ENCODE data around the gene SBK3.
"Not testable (repeated sequence)": the region's sequence is repeated elsewhere in the genome, so short reads cannot be mapped to it uniquely, and the experiment has no call there.

The SBK3 gene

GRCh38 chr19:55576746-55577145 lies 31.4 kb upstream of the SBK3 start:
- no peak for DNase-seq (ENCODE audit: low read depth)

- not testable (repeated sequence) for DNase-seq (ENCODE audit: low read depth)
Observed at GRCh38 chr19:55573929-55574328, 28.6 kb upstream of the SBK3 start.

GRCh38 chr19:55569477-55569876 lies 24.1 kb upstream of the SBK3 start:
- DNase-seq (ENCODE audit: low read depth) = not testable (repeated sequence)

GRCh38 chr19:55567708-55568328 lies 22.5 kb upstream of the SBK3 start:
- no peak for DNase-seq (ENCODE audit: low read depth)

GRCh38 chr19:55566823-55567222 lies 21.5 kb upstream of the SBK3 start:
- no peak for DNase-seq (ENCODE audit: low read depth)

DNA sequence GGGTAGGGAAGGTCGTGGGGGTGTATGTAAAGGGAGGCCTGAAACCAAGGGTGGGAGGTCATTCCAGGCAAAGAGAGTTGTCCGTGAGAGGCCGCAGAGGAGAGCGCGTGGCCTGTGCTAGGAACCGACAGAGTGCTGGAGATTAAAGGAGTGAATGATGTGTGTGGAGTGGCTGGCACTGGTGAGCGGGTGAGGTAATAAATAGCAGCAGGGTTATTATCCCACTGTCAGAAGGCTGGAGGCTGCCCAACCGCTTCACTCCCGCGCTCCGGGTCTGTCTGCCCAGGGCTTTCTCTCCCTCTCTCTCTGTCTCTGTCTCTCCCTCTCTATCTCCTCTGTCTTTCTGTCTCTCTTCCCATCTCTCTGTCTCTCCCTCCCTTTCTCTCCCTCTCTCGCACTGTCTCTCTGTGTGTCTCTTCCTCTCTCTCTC lies 17.9 kb upstream of the SBK3 start:
- no peak for DNase-seq (ENCODE audit: low read depth)

DNA sequence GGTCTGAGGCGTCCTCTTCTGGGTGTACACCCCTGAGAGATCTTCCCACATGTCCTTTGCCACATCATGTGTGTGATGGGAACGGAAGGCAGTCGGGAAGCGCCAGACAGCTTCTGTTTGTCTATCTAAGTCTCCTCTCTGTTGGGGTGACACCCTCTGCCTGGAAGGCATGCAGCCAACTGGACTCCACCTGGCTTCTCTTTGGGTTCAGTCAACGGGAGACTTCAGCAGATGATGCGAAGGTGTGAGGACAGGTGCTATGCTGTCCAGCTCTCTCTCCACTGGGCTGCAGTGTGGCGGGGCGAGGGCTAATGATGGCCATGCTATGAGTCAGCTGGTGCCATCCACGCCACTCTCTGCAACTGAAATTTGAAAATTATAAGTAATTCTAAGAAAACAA lies 14.3 kb upstream of the SBK3 start:
- no peak for DNase-seq (ENCODE audit: low read depth)

DNA sequence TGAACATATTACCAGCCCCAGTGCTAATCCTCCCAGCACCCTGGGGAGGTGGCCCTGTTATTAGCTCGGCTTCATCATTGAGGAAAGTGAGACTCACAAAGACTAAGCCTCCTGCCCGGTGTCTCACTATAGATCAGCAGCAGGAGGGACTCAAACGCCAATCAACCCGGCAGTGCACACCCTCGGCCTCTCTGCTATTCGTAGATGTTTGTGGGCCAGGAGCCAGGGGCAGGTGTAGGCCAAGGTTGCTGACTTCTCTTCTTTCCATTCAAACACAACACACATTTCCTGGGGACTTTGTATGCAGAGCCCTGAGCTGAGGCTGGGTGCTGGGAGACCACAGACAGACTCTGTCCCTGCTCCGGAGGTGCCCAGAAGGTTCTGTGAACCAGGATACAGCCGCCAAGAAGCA lies 9.4 kb upstream of the SBK3 start:
- no peak for DNase-seq (ENCODE audit: low read depth)

- no peak for DNase-seq (ENCODE audit: low read depth)
Observed at GRCh38 chr19:55554302-55554701, 9.0 kb upstream of the SBK3 start.

GRCh38 chr19:55553217-55554182 lies 8.2 kb upstream of the SBK3 start:
- DNase-seq (ENCODE audit: low read depth) = no peak

GRCh38 chr19:55552620-55553019 lies 7.3 kb upstream of the SBK3 start:
- DNase-seq (ENCODE audit: low read depth) = no peak

- no peak for DNase-seq (ENCODE audit: low read depth)
Observed at GRCh38 chr19:55552206-55552605, 6.9 kb upstream of the SBK3 start.

DNA sequence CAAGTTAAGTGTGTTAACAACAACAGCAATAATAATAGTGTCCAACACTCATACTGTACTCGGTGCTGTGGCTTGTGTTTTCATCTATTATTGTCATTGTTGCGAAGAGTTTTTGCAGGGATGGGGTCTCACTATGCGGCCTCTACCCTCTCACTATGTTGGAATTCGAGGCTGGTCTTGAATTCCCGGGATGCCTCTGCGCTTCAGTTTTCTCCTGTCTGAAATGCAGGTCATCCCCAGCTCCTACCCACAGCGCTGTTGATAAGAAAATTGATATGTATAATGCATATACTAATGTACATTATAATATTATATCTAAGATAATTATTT lies 4.9 kb upstream of the SBK3 start:
- DNase-seq (ENCODE audit: low read depth) = no peak

DNA sequence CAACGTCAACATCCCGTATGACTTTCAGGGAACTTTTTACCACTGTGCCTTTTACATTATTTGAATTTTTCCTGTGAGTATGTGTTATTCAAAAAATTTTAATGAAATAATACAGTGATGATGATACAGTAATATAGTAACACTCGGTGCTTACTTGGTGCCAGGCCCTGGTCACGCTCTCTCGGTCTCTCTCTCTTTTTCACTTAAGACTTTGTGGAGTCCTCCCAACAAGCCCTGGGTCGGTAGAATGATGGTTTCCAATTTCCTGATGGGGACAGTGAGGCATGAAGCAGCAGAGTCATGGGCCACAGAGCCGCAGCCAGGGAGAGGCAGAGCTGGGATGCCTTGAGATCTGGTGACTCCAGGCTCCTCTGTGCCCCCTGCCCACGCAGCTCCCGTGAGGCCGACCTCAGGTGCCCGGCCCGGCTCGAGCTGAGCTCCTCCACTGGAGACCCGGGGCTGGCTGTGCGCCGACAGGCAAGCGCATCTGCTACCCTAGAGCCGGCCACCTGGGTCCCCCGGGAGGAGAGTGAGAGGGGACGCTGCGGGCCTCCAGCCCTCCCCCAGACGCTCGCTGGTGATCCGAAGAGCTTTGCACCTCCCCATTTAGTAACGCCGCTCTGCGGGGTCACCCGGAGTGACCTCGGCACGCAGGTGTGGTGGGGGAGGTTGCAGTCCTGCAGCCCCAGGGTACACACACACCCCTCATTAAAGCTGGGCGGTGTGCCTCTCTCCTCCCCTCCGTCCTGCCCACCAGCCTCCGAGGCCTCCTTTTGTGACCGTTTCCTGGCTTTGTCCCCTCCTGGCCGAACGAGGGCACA lies 4.4 kb upstream of the SBK3 start:
- DNase-seq (ENCODE audit: low read depth) = no peak

- no peak for DNase-seq (ENCODE audit: low read depth)
Observed at GRCh38 chr19:55546822-55547614, 1.7 kb upstream of the SBK3 start.

GRCh38 chr19:55546011-55546410 lies 668 bp upstream of the SBK3 start:
- DNase-seq (ENCODE audit: low read depth) = no peak

DNA sequence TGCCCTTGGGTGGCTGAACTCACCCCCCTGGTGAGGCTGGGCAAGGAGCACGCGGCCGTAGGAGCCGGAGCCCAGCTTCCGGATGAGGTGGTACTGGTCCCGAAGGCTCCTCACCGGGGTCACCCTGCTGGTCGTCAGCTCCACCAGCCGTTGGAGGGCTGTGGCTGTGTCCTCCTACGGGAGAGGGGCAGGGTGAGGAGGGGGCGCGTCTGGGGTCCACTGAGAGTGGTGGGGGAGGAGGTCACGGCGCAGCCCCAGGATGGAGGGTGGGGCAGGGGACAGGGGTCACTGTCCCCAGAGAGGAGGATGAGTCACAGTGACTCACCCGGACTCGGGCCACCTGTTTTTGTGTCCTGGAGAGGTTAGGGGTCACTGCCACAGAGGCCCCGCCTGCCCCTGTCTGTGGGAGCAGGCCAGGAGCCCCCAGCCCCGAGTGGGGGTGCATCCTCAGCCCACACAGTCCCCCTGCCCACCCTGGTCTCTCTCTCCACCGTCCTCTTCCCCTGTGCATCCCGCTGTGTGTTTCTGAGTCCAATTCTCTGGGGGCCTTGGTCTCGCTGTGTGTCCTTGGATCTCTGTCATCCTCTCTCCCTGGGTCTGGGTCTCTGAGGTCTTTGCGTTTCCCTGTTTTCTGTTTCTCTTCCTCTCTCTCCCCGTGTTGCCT lies 435 bp downstream of the SBK3 start:
- no peak for DNase-seq (ENCODE audit: low read depth)

DNA sequence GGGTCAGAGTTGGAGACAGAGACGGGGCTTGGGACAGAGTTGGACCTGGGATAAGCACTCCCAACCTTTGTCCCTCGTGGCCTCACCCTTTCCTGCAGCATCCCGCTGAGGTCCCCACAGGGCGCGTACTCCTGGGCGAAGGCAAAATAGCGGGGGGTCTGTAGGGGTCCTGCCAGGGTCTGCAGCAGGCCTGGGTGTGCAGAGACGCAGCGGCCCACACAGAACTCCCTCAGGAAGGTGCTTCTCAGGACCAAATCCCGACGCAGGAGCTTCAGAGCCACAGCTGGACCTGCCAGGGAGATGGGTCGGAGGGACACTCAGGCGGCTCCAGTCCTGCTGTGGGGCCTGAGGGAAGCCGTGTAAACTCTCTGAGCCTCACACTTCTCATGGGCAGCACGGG lies 1.3 kb downstream of the SBK3 start:
- DNase-seq (ENCODE audit: low read depth) = no peak

GRCh38 chr19:55543567-55543966 lies 1.8 kb downstream of the SBK3 start:
- no peak for DNase-seq (ENCODE audit: low read depth)

- no peak for DNase-seq (ENCODE audit: low read depth)
Observed at GRCh38 chr19:55542292-55542855, 3.0 kb downstream of the SBK3 start.

GRCh38 chr19:55541091-55541490 lies 4.3 kb downstream of the SBK3 start:
- DNase-seq (ENCODE audit: low read depth) = no peak

Measured in T follicular helper cell (primary cell).